ELR (cell line): ENCODE measurements around the gene NR4A1.

Experiments used
- DNase-seq: peaks from one replicate; pipeline ENCODE4 v3.0.0-alpha.2; 2015; ENCODE audit warnings: low read depth

Gene NR4A1

GRCh38 chr12:52058631-52059361 is 7.6 kb downstream of the NR4A1 start:
- no peak for DNase-seq

- DNase-seq: no peak
Observed at GRCh38 chr12:52059582-52060497, 8.6 kb downstream of the NR4A1 start.

GRCh38 chr12:52060498-52061177 is 9.4 kb downstream of the NR4A1 start:
- DNase-seq: no peak

GRCh38 chr12:52061470-52062166 is 10.4 kb downstream of the NR4A1 start:
- no peak for DNase-seq

- no peak for DNase-seq
Observed at GRCh38 chr12:52062167-52063081, 11.2 kb downstream of the NR4A1 start.

- no peak for DNase-seq
Observed at GRCh38 chr12:52063082-52063924, 12.1 kb downstream of the NR4A1 start.

- peak; percentile 86 for DNase-seq
Observed at GRCh38 chr12:52063981-52064649, 12.9 kb downstream of the NR4A1 start.

- DNase-seq: peak; percentile 67
Observed at GRCh38 chr12:52066346-52067080, 15.3 kb downstream of the NR4A1 start.

- DNase-seq: no peak
Observed at GRCh38 chr12:52067081-52067374, 15.8 kb downstream of the NR4A1 start.

GRCh38 chr12:52069327-52070184 is 18.3 kb downstream of the NR4A1 start, which contains the start of gene ATG101:
Gene ATG101, plus strand, starts transcription at chr12:52069978. Its CDS starts 3,673 bp downstream, at chr12:52073651.
- peak; percentile 98 for DNase-seq

- peak; percentile 44 for DNase-seq
Observed at GRCh38 chr12:52070185-52070925, 19.1 kb downstream of the NR4A1 start.

GRCh38 chr12:52073531-52074381 is 22.5 kb downstream of the NR4A1 start:
- peak; percentile 40 for DNase-seq

GRCh38 chr12:52074971-52075724 is 23.9 kb downstream of the NR4A1 start:
- DNase-seq: no peak

- no peak for DNase-seq
Observed at GRCh38 chr12:52076811-52077210, 25.6 kb downstream of the NR4A1 start.

GRCh38 chr12:52078276-52078675 is 27.0 kb downstream of the NR4A1 start:
- no peak for DNase-seq
